Cardiac fibroblast (primary cell): Measurements from ENCODE around the gene NID1.

Experiments used
- DNase-seq, 2 donors: peaks; one replicate each; pipeline versions ENCODE4 v3.0.0 to v3.0.0-alpha.2; 2010; ENCODE audit warnings: low read depth in 2 of 2
- H3K4me3 ChIP-seq, 2 donors: replicated peaks in 1 of 2; 1 replicate in 1 of 2; 2 replicates in 1 of 2; pipeline ENCODE4 v1.5.1; 2011; ENCODE audit warnings: low read depth in 2 of 2, low read length in 2 of 2, mild to moderate bottlenecking in 2 of 2, moderate library complexity in 1 of 2
- TF ChIP-seq, protein P1 (sequence below): IDR thresholded peaks from one replicate; pipeline ENCODE4 v1.5.1; 2011; ENCODE audit warnings: low read depth, mild to moderate bottlenecking, low read length, inconsistent platforms

NID1 gene

DNA sequence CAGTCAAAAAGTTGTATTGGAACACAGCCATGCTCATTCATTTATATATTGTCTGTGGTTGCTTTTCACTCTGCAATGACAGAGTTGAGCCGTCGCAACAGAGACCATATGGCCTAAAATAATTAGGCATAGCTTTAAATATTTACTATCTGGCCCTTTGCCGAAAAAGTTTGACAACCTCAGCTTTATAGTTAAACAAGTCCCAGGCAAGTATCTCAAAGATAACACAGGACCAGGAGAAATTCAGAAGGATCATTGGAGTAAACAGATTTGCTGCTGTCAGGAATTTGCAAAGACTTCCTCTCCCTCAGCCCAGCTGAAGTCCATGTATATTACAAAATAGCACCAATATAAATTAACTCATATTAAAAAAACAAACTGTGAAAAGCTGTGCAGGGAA lies 34.4 kb downstream of the NID1 start:
- no peak overlapping the region for H3K4me3 ChIP-seq
- DNase-seq: no peak
- TF ChIP-seq, protein P1, sequence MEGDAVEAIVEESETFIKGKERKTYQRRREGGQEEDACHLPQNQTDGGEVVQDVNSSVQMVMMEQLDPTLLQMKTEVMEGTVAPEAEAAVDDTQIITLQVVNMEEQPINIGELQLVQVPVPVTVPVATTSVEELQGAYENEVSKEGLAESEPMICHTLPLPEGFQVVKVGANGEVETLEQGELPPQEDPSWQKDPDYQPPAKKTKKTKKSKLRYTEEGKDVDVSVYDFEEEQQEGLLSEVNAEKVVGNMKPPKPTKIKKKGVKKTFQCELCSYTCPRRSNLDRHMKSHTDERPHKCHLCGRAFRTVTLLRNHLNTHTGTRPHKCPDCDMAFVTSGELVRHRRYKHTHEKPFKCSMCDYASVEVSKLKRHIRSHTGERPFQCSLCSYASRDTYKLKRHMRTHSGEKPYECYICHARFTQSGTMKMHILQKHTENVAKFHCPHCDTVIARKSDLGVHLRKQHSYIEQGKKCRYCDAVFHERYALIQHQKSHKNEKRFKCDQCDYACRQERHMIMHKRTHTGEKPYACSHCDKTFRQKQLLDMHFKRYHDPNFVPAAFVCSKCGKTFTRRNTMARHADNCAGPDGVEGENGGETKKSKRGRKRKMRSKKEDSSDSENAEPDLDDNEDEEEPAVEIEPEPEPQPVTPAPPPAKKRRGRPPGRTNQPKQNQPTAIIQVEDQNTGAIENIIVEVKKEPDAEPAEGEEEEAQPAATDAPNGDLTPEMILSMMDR: no peak

DNA sequence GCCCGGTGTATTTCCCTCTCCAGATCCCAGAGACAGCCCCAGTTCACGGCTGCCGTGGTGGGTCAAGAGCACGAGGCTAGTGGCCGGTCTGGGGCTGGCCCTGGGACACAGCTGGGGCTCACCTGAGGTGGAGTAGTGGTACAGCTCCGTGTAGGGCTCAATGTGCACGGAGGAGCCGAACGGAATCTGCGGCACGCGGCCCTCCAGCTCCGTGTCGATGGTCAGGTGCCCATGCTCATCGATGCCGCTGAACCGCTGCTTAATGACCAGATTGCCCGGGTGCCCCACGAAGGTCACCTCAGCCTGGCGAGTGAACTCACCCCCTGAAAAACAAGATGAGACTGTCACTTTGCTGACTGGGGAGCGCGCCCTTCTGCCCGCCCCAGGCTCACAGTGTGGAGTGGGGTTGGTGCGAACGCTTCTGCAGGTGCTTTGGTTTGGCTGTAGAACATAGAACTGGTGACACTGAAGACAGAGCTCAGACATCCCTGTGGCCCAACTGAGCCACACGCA lies 35.4 kb downstream of the NID1 start:
- no peak overlapping the region for H3K4me3 ChIP-seq
- no peak for DNase-seq
- TF ChIP-seq, protein P1: no peak

DNA sequence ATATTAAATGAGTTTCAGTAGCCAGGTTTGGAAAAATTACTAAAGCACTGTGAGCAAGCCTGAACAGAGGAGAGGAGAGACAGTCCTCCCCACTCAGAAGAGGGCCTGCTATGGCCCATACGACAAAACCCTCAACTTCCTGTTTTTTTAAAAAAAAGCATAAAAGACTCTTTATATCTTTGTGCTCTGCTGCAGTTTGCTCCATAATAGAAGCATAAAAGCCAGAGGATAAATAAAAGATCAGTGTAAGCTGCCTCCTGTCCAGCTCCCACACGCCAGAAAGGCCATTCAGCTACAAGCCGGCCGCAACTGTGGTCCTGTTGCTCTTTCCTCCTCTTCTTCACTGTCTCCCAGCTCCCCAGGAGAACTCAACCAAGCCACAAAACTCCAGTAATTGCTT lies 37.8 kb downstream of the NID1 start:
- no peak overlapping the region for H3K4me3 ChIP-seq
- TF ChIP-seq, protein P1: no peak
- DNase-seq: no peak

DNA sequence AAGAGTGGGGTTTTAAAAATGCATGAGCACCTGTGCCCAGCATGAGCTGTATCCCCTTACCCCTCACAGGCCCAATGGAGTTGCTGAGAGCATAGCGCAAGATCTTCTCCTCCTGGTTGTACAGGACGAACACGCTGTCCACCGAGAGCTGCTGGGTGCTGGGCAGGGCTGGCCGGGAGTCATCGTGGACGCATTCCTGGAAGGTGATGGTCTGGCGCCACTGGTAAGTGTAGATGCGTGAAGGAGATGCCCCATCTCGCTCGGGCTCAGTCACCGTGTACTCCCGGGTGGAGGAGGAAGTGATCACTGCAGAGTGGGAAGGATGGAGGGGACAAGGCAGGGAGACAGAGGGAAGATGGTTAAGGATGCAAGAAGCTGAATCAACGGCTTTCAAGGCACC lies 39.1 kb downstream of the NID1 start:
- no peak overlapping the region for H3K4me3 ChIP-seq
- TF ChIP-seq, protein P1: no peak
- DNase-seq: no peak

DNA sequence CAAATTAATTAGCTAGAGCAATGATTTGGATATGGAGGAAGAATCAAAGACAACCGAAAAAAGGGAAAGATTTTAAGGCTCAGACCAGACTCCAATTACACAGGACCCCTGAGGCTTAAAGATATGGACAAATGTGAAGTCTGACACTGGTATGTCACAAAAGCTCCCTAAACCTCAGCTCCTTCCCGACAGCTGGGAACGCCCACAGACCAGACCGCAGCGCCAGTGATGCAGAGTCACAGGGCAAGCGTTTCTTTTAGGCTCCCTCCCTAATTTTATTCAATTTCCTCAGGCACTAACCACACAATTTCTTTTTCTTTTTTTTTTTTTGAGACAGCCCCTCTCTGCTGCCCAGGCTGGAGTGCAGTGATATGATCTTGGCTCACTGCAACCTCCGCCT lies 40.2 kb downstream of the NID1 start:
- H3K4me3 ChIP-seq: no peak overlapping the region
- DNase-seq: no peak
- TF ChIP-seq, protein P1: no peak

DNA sequence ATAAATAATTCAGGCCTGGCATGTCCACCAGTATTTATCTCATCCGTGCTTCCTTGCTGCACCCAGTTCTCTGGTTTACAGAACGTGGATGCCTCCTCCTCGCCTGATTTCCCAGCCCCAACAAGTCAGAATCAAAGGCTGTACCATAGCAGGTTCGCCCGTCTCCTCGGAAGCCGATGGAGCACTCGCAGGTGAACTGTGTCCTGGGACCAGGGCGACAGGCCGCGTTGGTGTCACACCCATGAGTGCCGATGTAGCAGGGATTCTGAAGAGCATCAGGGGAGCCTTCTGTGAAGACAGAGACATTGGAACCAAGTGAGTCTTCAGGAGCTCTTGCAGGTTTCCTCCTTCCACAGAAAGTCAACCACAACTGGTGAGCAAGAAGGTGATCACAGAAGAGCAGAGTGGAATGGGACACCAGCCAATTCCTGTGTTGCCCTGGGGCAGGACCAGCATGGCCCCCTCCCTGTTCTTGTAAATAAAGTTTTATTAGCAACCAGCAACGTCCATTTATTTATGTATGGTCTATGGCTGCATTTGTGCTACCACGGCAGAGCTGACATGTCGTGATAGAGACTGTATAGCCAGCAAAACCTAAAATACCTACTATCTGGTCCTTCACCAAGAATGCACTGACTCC lies 40.8 kb downstream of the NID1 start:
- no peak overlapping the region for H3K4me3 ChIP-seq
- TF ChIP-seq, protein P1: no peak
- no peak for DNase-seq
